ENCODE data around the gene MGRN1. TPM values are rescaled to one million over a fixed set of nuclear protein-coding genes. Genes with fewer than 3 reads are reported as not detected.

MGRN1 gene
- total and polyA plus RNA-seq, 2 experiments from 2014 or later: 14.0 to 26.4 TPM

- DNase-seq: peak; percentile 56
Measured at GRCh38 chr16:4580250-4580649, 44.4 kb upstream of the MGRN1 start.

GRCh38 chr16:4583906-4584305 lies 40.7 kb upstream of the MGRN1 start:
- H3K4me3 ChIP-seq: no peak overlapping the region
- H3K4me1 ChIP-seq (ENCODE audit: insufficient read depth): no peaks in the 10 kb centered on the region
- in situ Hi-C loops (cut with MboI): no loop called here
- H3K36me3 ChIP-seq (ENCODE audit: low read depth): no peaks in the 10 kb centered on the region
- TF ChIP-seq EZH2 (IDR thresholded peaks at IDR 0.05; ENCODE audit: insufficient read depth, poor library complexity, severe bottlenecking) (no peak), EZH2phosphoT487 (IDR thresholded peaks at IDR 0.05; ENCODE audit: insufficient read depth, low read depth) (no peak)
- H3K9me3 ChIP-seq (ENCODE audit: low read depth): no peaks in the 10 kb centered on the region
- no peak for DNase-seq
- H3K9ac ChIP-seq: no peak overlapping the region
- H3K27ac ChIP-seq: no peak overlapping the region
- WGBS, 2 experiments (ENCODE audit: low coverage in 1 of 2, low lambda C conversion rate in 2 of 2, missing lambda C conversion rate in 2 of 2): 76 to 84% methylated on average over 4 of the region's 4 CpGs
- no peaks in the 10 kb centered on the region for H3K9me2 ChIP-seq (ENCODE audit: insufficient read depth)
- peaks cover 15% of the 10 kb centered on the region for H3K27me3 ChIP-seq (replicated peaks; ENCODE audit: insufficient read depth)
- no peak overlapping the region for H2AFZ ChIP-seq
- H3K4me2 ChIP-seq (ENCODE audit: unreplicated experiment): no peak overlapping the region
- H4K20me1 ChIP-seq (ENCODE audit: insufficient read depth): no peaks in the 10 kb centered on the region
- no peaks in the 10 kb centered on the region for H3K79me2 ChIP-seq (ENCODE audit: insufficient read depth)
- no peaks in the 10 kb centered on the region for H3F3A ChIP-seq (ENCODE audit: insufficient read depth)

More at GRCh38 chr16:4580250-4580649, 44.4 kb upstream of the MGRN1 start:
- WGBS, 2 experiments (ENCODE audit: low coverage in 1 of 2, low lambda C conversion rate in 2 of 2, missing lambda C conversion rate in 2 of 2): 46 to 62% methylated on average over 5 to 6 of the region's 6 CpGs
- no peak for TF ChIP-seq EZH2phosphoT487 (IDR thresholded peaks at IDR 0.05; ENCODE audit: insufficient read depth, low read depth)
- TF ChIP-seq EZH2 (IDR thresholded peaks at IDR 0.05; ENCODE audit: insufficient read depth, poor library complexity, severe bottlenecking): no peak
- no peaks in the 10 kb centered on the region for H3F3A ChIP-seq (ENCODE audit: insufficient read depth)
- H3K4me1 ChIP-seq (ENCODE audit: insufficient read depth): no peaks in the 10 kb centered on the region
- no peaks in the 10 kb centered on the region for H3K9me2 ChIP-seq (ENCODE audit: insufficient read depth)
- H3K9me3 ChIP-seq (ENCODE audit: low read depth): no peaks in the 10 kb centered on the region
- H3K36me3 ChIP-seq (ENCODE audit: low read depth): no peaks in the 10 kb centered on the region
- in situ Hi-C loops (cut with MboI): no loop called here
- no peak overlapping the region for H3K9ac ChIP-seq
- H2AFZ ChIP-seq: no peak overlapping the region
- no peaks in the 10 kb centered on the region for H4K20me1 ChIP-seq (ENCODE audit: insufficient read depth)
- H3K27ac ChIP-seq: no peak overlapping the region
- no peaks in the 10 kb centered on the region for H3K79me2 ChIP-seq (ENCODE audit: insufficient read depth)
- H3K27me3 ChIP-seq (replicated peaks; ENCODE audit: insufficient read depth): no peaks in the 10 kb centered on the region
- H3K4me2 ChIP-seq (ENCODE audit: unreplicated experiment): no peak overlapping the region
- no peak overlapping the region for H3K4me3 ChIP-seq

- in situ Hi-C loops (cut with MboI): no loop called here
- no peak overlapping the region for H2AFZ ChIP-seq
Measured at GRCh38 chr16:4586291-4586690, 38.3 kb upstream of the MGRN1 start.

GRCh38 chr16:4588386-4588785 lies 36.2 kb upstream of the MGRN1 start:
- Histone ChIP-seq H3K36me3 (ENCODE audit: low read depth) (no peaks in the 10 kb centered on the region), H3K9ac (no peak overlapping the region), H3K4me3 (no peak overlapping the region), H3K27me3 (replicated peaks; ENCODE audit: insufficient read depth) (peaks cover 15% of the 10 kb centered on the region), H3K27ac (no peak overlapping the region), H3F3A (ENCODE audit: insufficient read depth) (no peaks in the 10 kb centered on the region), H4K20me1 (ENCODE audit: insufficient read depth) (no peaks in the 10 kb centered on the region), H3K9me2 (ENCODE audit: insufficient read depth) (no peaks in the 10 kb centered on the region), H3K79me2 (ENCODE audit: insufficient read depth) (no peaks in the 10 kb centered on the region), H3K4me2 (ENCODE audit: unreplicated experiment) (no peak overlapping the region), H2AFZ (no peak overlapping the region), H3K4me1 (ENCODE audit: insufficient read depth) (no peaks in the 10 kb centered on the region), H3K9me3 (ENCODE audit: low read depth) (no peaks in the 10 kb centered on the region)
- DNase-seq: no peak
- WGBS, 2 experiments (ENCODE audit: low coverage in 1 of 2, low lambda C conversion rate in 2 of 2, missing lambda C conversion rate in 2 of 2): 30 to 40% methylated on average over 2 of the region's 2 CpGs
- no peak for TF ChIP-seq EZH2 (IDR thresholded peaks at IDR 0.05; ENCODE audit: insufficient read depth, poor library complexity, severe bottlenecking)
- TF ChIP-seq EZH2phosphoT487 (IDR thresholded peaks at IDR 0.05; ENCODE audit: insufficient read depth, low read depth): no peak
- in situ Hi-C loops (cut with MboI): no loop called here

More at GRCh38 chr16:4586291-4586690, 38.3 kb upstream of the MGRN1 start:
- DNase-seq: no peak
- H3K4me2 ChIP-seq (ENCODE audit: unreplicated experiment): no peak overlapping the region
- H3K9me2 ChIP-seq (ENCODE audit: insufficient read depth): no peaks in the 10 kb centered on the region
- no peaks in the 10 kb centered on the region for H3K79me2 ChIP-seq (ENCODE audit: insufficient read depth)
- H3K27ac ChIP-seq: no peak overlapping the region
- no peak overlapping the region for H3K4me3 ChIP-seq
- H3K36me3 ChIP-seq (ENCODE audit: low read depth): no peaks in the 10 kb centered on the region
- H4K20me1 ChIP-seq (ENCODE audit: insufficient read depth): no peaks in the 10 kb centered on the region
- 72 to 74% methylated on average over 7 of the region's 7 CpGs for WGBS, 2 experiments (ENCODE audit: low coverage in 1 of 2, low lambda C conversion rate in 2 of 2, missing lambda C conversion rate in 2 of 2)
- H3K9ac ChIP-seq: no peak overlapping the region
- no peaks in the 10 kb centered on the region for H3F3A ChIP-seq (ENCODE audit: insufficient read depth)
- no peaks in the 10 kb centered on the region for H3K9me3 ChIP-seq (ENCODE audit: low read depth)
- H3K27me3 ChIP-seq (replicated peaks; ENCODE audit: insufficient read depth): peaks cover 15% of the 10 kb centered on the region
- H3K4me1 ChIP-seq (ENCODE audit: insufficient read depth): no peaks in the 10 kb centered on the region
- TF ChIP-seq EZH2 (IDR thresholded peaks at IDR 0.05; ENCODE audit: insufficient read depth, poor library complexity, severe bottlenecking) (no peak), EZH2phosphoT487 (IDR thresholded peaks at IDR 0.05; ENCODE audit: insufficient read depth, low read depth) (no peak)

- peaks cover 15% of the 10 kb centered on the region for H3K27me3 ChIP-seq (replicated peaks; ENCODE audit: insufficient read depth)
- in situ Hi-C loops (cut with MboI): no loop called here
Measured at GRCh38 chr16:4588961-4589360, 35.7 kb upstream of the MGRN1 start.

More at GRCh38 chr16:4588961-4589360, 35.7 kb upstream of the MGRN1 start:
- Histone ChIP-seq H2AFZ (no peak overlapping the region), H3K9ac (no peak overlapping the region), H3F3A (ENCODE audit: insufficient read depth) (no peaks in the 10 kb centered on the region), H3K27ac (no peak overlapping the region), H3K9me3 (ENCODE audit: low read depth) (no peaks in the 10 kb centered on the region), H3K9me2 (ENCODE audit: insufficient read depth) (no peaks in the 10 kb centered on the region), H3K4me1 (ENCODE audit: insufficient read depth) (no peaks in the 10 kb centered on the region), H3K36me3 (ENCODE audit: low read depth) (no peaks in the 10 kb centered on the region), H3K4me2 (ENCODE audit: unreplicated experiment) (no peak overlapping the region), H3K79me2 (ENCODE audit: insufficient read depth) (no peaks in the 10 kb centered on the region), H3K4me3 (no peak overlapping the region), H4K20me1 (ENCODE audit: insufficient read depth) (no peaks in the 10 kb centered on the region)
- 65 to 71% methylated on average over 6 of the region's 6 CpGs for WGBS, 2 experiments (ENCODE audit: low coverage in 1 of 2, low lambda C conversion rate in 2 of 2, missing lambda C conversion rate in 2 of 2)
- TF ChIP-seq EZH2 (IDR thresholded peaks at IDR 0.05; ENCODE audit: insufficient read depth, poor library complexity, severe bottlenecking): no peak
- TF ChIP-seq EZH2phosphoT487 (IDR thresholded peaks at IDR 0.05; ENCODE audit: insufficient read depth, low read depth): no peak
- no peak for DNase-seq

All from GM23248 (cell line).